ENCODE data around the gene MYO1C.
A peak's percentile ranks its signal among the peaks of the same experiment; 100 is the strongest.

Gene MYO1C, protein sequence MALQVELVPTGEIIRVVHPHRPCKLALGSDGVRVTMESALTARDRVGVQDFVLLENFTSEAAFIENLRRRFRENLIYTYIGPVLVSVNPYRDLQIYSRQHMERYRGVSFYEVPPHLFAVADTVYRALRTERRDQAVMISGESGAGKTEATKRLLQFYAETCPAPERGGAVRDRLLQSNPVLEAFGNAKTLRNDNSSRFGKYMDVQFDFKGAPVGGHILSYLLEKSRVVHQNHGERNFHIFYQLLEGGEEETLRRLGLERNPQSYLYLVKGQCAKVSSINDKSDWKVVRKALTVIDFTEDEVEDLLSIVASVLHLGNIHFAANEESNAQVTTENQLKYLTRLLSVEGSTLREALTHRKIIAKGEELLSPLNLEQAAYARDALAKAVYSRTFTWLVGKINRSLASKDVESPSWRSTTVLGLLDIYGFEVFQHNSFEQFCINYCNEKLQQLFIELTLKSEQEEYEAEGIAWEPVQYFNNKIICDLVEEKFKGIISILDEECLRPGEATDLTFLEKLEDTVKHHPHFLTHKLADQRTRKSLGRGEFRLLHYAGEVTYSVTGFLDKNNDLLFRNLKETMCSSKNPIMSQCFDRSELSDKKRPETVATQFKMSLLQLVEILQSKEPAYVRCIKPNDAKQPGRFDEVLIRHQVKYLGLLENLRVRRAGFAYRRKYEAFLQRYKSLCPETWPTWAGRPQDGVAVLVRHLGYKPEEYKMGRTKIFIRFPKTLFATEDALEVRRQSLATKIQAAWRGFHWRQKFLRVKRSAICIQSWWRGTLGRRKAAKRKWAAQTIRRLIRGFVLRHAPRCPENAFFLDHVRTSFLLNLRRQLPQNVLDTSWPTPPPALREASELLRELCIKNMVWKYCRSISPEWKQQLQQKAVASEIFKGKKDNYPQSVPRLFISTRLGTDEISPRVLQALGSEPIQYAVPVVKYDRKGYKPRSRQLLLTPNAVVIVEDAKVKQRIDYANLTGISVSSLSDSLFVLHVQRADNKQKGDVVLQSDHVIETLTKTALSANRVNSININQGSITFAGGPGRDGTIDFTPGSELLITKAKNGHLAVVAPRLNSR

DNA sequence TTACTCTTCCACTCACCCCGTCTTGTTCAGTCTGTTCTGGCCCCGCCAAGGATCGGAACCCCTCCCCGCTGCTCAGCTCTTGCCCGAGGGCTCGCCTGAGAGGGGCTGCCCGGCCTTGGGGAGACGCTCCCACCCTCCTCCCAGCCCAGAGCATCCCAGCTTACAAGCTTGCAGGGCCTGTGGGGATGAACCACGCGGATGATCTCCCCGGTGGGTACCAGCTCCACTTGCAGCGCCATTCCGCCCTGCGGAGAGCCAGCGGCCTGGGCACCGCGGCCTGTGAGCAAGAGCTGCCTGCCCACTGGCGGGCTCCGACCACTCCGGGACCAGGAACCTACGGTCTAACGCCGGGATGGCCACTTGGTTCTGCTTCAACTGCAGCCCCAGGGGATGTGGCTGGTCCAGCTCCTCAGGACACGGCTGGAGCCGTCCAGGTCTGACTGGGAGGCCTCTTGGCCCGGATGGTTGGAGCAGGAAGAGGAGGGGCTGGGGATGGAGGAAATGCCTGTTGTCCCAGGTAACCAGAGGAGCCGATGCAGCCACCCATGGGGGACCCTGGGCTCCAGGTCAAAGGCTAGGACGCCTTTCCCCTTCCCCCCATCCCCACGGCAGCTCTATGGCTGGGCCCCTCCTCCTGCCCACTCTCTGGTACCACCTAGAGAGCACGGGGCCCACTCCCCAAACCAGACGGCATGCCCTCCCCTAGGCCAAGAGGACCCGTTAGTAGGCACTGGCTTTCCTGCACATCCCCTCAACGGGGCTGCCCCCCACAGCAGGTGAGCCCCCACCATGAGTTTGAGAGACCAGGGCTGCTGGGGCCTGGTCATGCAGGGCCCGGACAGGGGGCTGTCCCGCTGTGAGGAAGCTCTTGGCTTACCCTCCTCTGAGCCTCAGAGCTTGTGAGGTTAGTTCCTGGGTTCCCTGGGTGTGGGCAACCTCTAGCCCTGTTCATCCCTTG, at the start of gene MYO1C:
Gene MYO1C (minus strand): TSS at position 438 of the 958 bp plus-strand sequence. CDS start 199 bp downstream, at position 239.
- Histone ChIP-seq H3K9me2 (replicated peaks; ENCODE audit: low read depth, low read length) (no peaks in the 10 kb centered on the region), H2AFZ (ENCODE audit: low read length) (no peak within 1 kb of the TSS), H3K27me3 (ENCODE audit: insufficient read depth, low read length, poor library complexity, severe bottlenecking) (peaks cover 2% of the 10 kb centered on the region)

DNA sequence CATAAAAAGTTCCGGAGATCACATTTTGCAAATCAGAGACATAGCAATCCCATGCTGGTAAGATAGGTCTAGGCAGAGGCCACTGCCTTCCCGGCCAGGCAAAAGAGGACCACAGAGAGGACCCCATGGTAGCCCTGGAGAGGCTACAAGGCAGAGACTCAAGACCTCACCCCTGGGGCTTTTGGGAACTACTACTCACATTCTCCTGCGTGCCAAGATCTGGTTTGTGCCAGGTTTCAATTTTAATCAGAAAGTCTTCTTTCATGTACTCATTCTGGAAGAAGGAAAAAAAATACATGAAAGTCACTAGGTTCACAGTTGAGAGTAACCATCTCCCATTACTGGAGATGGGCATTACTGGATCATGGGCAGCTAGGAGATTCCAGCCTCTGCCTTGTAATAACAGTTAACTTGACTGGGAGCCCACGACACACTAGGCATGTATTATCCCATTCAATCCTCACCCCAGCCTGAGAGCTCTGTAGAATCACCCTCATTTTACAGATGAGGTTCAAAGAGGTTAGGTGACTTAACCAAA, 49.0 kb upstream of the MYO1C start:
- Histone ChIP-seq H3K9me2 (replicated peaks; ENCODE audit: low read depth, low read length) (no peaks in the 10 kb centered on the region), H3K4me2 (ENCODE audit: low read depth, low read length, poor library complexity, severe bottlenecking) (no peak overlapping the region), H2AFZ (ENCODE audit: low read length) (no peak overlapping the region), H3K36me3 (ENCODE audit: insufficient read depth, low read length) (peaks cover 44% of the 10 kb centered on the region; the same call in 1 of the 2 replicates), H3K27me3 (ENCODE audit: insufficient read depth, low read length, poor library complexity, severe bottlenecking) (no peaks in the 10 kb centered on the region), H3K79me2 (ENCODE audit: insufficient read depth, low read length) (no peaks in the 10 kb centered on the region), H3K4me3 (ENCODE audit: low read length, poor library complexity, severe bottlenecking) (no peak overlapping the region), H3K9me3 (ENCODE audit: insufficient read depth, low read depth, low read length) (no peaks in the 10 kb centered on the region), H3K4me1 (ENCODE audit: insufficient read depth, low read length, poor library complexity, severe bottlenecking) (no peaks in the 10 kb centered on the region), H3F3A (ENCODE audit: low read depth) (no peaks in the 10 kb centered on the region), H4K20me1 (ENCODE audit: insufficient read depth, low read length, poor library complexity, severe bottlenecking) (no peaks in the 10 kb centered on the region), H3K9ac (ENCODE audit: low read depth, low read length, poor library complexity, severe bottlenecking) (no peak overlapping the region)
- TF ChIP-seq, protein P1, sequence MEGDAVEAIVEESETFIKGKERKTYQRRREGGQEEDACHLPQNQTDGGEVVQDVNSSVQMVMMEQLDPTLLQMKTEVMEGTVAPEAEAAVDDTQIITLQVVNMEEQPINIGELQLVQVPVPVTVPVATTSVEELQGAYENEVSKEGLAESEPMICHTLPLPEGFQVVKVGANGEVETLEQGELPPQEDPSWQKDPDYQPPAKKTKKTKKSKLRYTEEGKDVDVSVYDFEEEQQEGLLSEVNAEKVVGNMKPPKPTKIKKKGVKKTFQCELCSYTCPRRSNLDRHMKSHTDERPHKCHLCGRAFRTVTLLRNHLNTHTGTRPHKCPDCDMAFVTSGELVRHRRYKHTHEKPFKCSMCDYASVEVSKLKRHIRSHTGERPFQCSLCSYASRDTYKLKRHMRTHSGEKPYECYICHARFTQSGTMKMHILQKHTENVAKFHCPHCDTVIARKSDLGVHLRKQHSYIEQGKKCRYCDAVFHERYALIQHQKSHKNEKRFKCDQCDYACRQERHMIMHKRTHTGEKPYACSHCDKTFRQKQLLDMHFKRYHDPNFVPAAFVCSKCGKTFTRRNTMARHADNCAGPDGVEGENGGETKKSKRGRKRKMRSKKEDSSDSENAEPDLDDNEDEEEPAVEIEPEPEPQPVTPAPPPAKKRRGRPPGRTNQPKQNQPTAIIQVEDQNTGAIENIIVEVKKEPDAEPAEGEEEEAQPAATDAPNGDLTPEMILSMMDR (conservative IDR thresholded peaks at IDR 0.05; ENCODE audit: low read length): no peak
- TF ChIP-seq EZH2phosphoT487 (IDR thresholded peaks at IDR 0.05; ENCODE audit: borderline replicate concordance): no peak

More for the DNA sequence above, at the start of gene MYO1C:
- Histone ChIP-seq H3K4me3 (ENCODE audit: low read length, poor library complexity, severe bottlenecking) (peak within 1 kb of the TSS; percentile 46), H3K36me3 (ENCODE audit: insufficient read depth, low read length) (peaks cover 2% of the 10 kb centered on the region; the same call in 1 of the 2 replicates), H3K9ac (ENCODE audit: low read depth, low read length, poor library complexity, severe bottlenecking) (no peak within 1 kb of the TSS), H3F3A (ENCODE audit: low read depth) (no peaks in the 10 kb centered on the region), H4K20me1 (ENCODE audit: insufficient read depth, low read length, poor library complexity, severe bottlenecking) (no peaks in the 10 kb centered on the region), H3K4me1 (ENCODE audit: insufficient read depth, low read length, poor library complexity, severe bottlenecking) (peaks cover 8% of the 10 kb centered on the region), H3K79me2 (ENCODE audit: insufficient read depth, low read length) (no peaks in the 10 kb centered on the region), H3K4me2 (ENCODE audit: low read depth, low read length, poor library complexity, severe bottlenecking) (peak within 1 kb of the TSS; percentile 54), H3K9me3 (ENCODE audit: insufficient read depth, low read depth, low read length) (no peaks in the 10 kb centered on the region)
- no peak for TF ChIP-seq EZH2phosphoT487 (IDR thresholded peaks at IDR 0.05; ENCODE audit: borderline replicate concordance)
- TF ChIP-seq, protein P1 (conservative IDR thresholded peaks at IDR 0.05; ENCODE audit: low read length): no peak
